CD1c-positive myeloid dendritic cell (primary cell): ENCODE measurements around the gene SERTAD1.

Experiments used
- DNase-seq: peaks from one replicate; pipeline ENCODE4 v3.0.0-alpha.2; 2016; ENCODE audit errors: extremely low spot score

Gene SERTAD1

GRCh38 chr19:40378509-40378908, 47.3 kb downstream of the SERTAD1 start:
- no peak for DNase-seq

GRCh38 chr19:40377876-40378385, 47.9 kb downstream of the SERTAD1 start:
- DNase-seq: no peak

- DNase-seq: peak; percentile 59
Observed at GRCh38 chr19:40376286-40376862, 49.4 kb downstream of the SERTAD1 start.

GRCh38 chr19:40374084-40374483, 51.7 kb downstream of the SERTAD1 start:
- no peak for DNase-seq

- DNase-seq: no peak
Observed at GRCh38 chr19:40371802-40372122, 54.0 kb downstream of the SERTAD1 start.
